Body of pancreas (tissue), 4 donors: ENCODE results near the gene TTLL9. TPM values are rescaled to one million over a fixed set of nuclear protein-coding genes. Genes with fewer than 3 reads are reported as not detected.
A peak's percentile ranks its signal among the peaks of the same experiment; 100 is the strongest.

Experiments
- ATAC-seq: fragments of 150-250 bp; one replicate; pipeline ENCODE4 v1.9.1; 2016
- DNase-seq, 4 donors: peaks; one replicate each; pipeline ENCODE4 v3.0.0-alpha.2; 2019
- H3K27ac ChIP-seq, 4 donors: fragments of 200-600 bp; sonication (generic); 1 replicate in 3 of 4; 2 replicates in 1 of 4; pipeline versions ENCODE4 v1.5.1 to v1.6.1; 2016 to 2019; ENCODE audit warnings: mild to moderate bottlenecking in 1 of 4, mixed read lengths in 1 of 4, moderate library complexity in 1 of 4
- H3K27me3 ChIP-seq, 2 donors: fragments of 200-600 bp; sonication (generic); one replicate each; pipeline ENCODE4 v1.6.0; 2016; ENCODE audit warnings: mild to moderate bottlenecking in 1 of 2
- H3K36me3 ChIP-seq, 2 donors: fragments of 200-600 bp; sonication (generic); replicated peaks in 1 of 2; 2 replicates each; pipeline ENCODE4 v1.5.1; 2016; ENCODE audit warnings: low read depth in 2 of 2; ENCODE audit not compliant: insufficient read depth in 1 of 2
- H3K4me1 ChIP-seq: fragments of 200-600 bp; sonication (generic); one replicate; pipeline ENCODE4 v1.6.0; 2016
- H3K4me3 ChIP-seq, 2 donors: fragments of 200-600 bp; sonication (generic); 1 replicate in 1 of 2; 2 replicates in 1 of 2; pipeline ENCODE4 v1.5.1; 2016 to 2019
- H3K9me3 ChIP-seq, 3 donors: fragments of 200-600 bp; sonication (generic); 1 replicate in 2 of 3; 2 replicates in 1 of 3; pipeline ENCODE4 v1.5.1; 2016
- POLR2A ChIP-seq, 3 donors: fragments of 450-650 bp; IDR thresholded peaks; one replicate each; pipeline ENCODE4 v1.6.1; 2016; ENCODE audit warnings: antibody characterized with exemption in 3 of 3, mild to moderate bottlenecking in 2 of 3
- WGBS, 2 donors: methylation state at CpG; one replicate each; pipeline ENCODE4 v1.1.5; 2017; 5-methylcytosine and 5-hydroxymethylcytosine counted together
- intact Hi-C: fragments of 100-400 bp; cut with DNase I; formaldehyde crosslinking; loops from one replicate; pipeline ENCODE4 v1.15.1; 2023
- total RNA-seq, 2 donors: library from RNA; depleted of rRNA; stranded (reverse); fragments of >200 nt; gene quantifications; one replicate each; pipeline ENCODE4 v1.1.0, GENCODE V29; 2016
- TF ChIP-seq, protein P1 (sequence below), 7 experiments: fragments of 450-650 bp in 4 of 7; fragments of 200-600 bp in 3 of 7; sonication (generic) in 3 of 7; IDR thresholded peaks; one replicate each; pipeline ENCODE4 v1.5.1; 2016 to 2019; ENCODE audit warnings: antibody characterized with exemption in 7 of 7

TTLL9 gene
- total RNA-seq, 2 donors from 2014 or later: 0.52 to 0.99 TPM

DNA sequence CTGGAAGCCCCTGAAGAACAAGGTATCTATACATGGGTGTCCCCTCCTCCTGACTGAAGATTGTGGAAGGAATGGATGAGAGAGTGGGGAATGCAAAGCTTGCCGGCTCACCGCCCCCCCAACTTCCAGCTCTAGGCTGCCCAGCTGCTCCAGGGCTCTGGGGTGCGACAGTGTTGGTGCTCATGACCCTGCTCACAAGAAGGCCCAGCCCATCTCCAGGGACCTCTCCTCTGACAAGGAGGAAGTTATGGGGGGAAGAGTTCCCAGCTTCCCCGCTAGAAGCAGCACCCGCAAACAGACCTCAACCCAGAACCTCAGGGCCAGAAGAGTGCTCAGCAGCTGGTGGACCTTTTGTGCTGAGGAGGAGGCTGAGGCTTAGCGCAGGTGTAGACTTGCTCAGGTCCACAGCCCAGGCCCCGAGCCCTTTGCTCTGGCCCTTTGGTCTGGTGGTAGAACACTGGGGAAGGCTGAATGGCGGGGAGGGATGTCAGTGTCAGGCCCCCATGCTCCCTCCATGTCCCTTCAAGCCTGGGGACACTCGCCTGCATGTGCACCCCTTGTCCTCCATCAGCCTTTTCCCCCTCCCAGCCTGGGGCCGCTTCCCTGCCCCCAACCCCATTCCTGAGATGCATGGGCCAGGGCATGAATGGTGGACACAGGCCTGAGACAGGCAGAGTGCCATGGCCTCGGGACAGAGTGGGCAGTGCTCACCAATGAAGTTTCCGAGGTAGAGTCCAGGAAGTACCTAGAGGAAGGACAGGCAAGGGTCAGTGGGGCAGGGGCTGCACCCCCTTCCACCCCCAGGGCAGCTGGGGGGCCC, 1.4 kb upstream of the TTLL9 start:
- H3K4me3 ChIP-seq: no peak overlapping the region
- no peaks in the 10 kb centered on the region for H3K27me3 ChIP-seq
- no peak overlapping the region for H3K27ac ChIP-seq
- no peak for DNase-seq
- TF ChIP-seq POLR2A (IDR thresholded peaks at IDR 0.05): no peak
- TF ChIP-seq, protein P1, sequence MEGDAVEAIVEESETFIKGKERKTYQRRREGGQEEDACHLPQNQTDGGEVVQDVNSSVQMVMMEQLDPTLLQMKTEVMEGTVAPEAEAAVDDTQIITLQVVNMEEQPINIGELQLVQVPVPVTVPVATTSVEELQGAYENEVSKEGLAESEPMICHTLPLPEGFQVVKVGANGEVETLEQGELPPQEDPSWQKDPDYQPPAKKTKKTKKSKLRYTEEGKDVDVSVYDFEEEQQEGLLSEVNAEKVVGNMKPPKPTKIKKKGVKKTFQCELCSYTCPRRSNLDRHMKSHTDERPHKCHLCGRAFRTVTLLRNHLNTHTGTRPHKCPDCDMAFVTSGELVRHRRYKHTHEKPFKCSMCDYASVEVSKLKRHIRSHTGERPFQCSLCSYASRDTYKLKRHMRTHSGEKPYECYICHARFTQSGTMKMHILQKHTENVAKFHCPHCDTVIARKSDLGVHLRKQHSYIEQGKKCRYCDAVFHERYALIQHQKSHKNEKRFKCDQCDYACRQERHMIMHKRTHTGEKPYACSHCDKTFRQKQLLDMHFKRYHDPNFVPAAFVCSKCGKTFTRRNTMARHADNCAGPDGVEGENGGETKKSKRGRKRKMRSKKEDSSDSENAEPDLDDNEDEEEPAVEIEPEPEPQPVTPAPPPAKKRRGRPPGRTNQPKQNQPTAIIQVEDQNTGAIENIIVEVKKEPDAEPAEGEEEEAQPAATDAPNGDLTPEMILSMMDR (IDR thresholded peaks at IDR 0.05): no peak
- H3K36me3 ChIP-seq: no peaks in the 10 kb centered on the region
- 69 to 83% methylated on average over 6 to 12 of the region's 12 CpGs for WGBS, 2 donors
- H3K4me1 ChIP-seq: peaks cover 16% of the 10 kb centered on the region
- no peaks in the 10 kb centered on the region for H3K9me3 ChIP-seq
- intact Hi-C loops: no loop called here
- ATAC-seq: no peak

DNA sequence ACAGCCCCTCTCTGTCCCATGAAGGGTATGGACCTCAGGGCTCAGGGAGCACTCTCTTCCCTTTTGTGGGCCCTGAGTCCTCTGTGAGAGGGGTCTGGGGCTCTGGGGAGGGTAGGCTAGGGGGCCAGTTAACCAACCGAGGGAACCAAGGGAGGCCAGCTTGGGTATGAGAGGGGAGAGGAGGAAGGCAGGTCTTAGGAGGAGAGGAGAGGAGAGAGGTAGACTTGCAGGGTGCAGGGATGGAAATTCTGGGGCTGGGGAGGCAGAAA, 827 bp upstream of the TTLL9 start:
- intact Hi-C loops: no loop called here
- no peak for ATAC-seq
- TF ChIP-seq POLR2A (IDR thresholded peaks at IDR 0.05): no peak

GRCh38 chr20:31870726-31871617, 538 bp downstream of the TTLL9 start:
- 7 to 12% methylated on average over 12 to 24 of the region's 24 CpGs for WGBS, 2 donors
- Histone ChIP-seq H3K9me3 (no peaks in the 10 kb centered on the region), H3K27ac (peak overlapping the region in 3 of 4 donors; percentile 46 to 54 (median 52)), H3K36me3 (no peaks in the 10 kb centered on the region), H3K27me3 (no peaks in the 10 kb centered on the region), H3K4me3 (peak overlapping the region; percentile 15 to 51), H3K4me1 (peaks cover 16% of the 10 kb centered on the region)
- TF ChIP-seq POLR2A (IDR thresholded peaks at IDR 0.05): no peak
- TF ChIP-seq, protein P1 (IDR thresholded peaks at IDR 0.05): no peak
- intact Hi-C loops: no loop called here
- DNase-seq (peak in 3 of 4 donors; percentile 38 to 56 (median 38)), ATAC-seq (peak; percentile 57)

More for the DNA sequence above, 827 bp upstream of the TTLL9 start:
- Histone ChIP-seq H3K27ac (no peak overlapping the region), H3K4me1 (peaks cover 16% of the 10 kb centered on the region), H3K27me3 (no peaks in the 10 kb centered on the region), H3K9me3 (no peaks in the 10 kb centered on the region), H3K36me3 (no peaks in the 10 kb centered on the region), H3K4me3 (no peak overlapping the region)
- no peak for DNase-seq
- WGBS, 2 donors: 10 to 15% methylated on average over 1 of the region's 1 CpG

DNA sequence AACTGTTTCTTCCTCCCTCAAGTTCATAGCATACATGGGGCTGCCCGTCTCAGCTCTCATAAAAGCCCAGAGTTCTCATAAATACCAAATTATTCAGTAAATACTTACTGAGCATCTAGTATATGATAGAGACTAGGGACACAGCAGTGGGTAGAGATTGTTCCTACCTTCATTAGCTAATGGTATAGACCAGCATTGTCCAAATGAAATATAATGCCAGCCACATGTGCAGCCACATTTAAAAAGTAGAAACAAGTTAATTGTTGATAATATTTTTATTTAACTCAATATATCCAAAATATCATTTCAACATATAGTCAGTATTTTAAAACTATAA, 1.2 kb downstream of the TTLL9 start:
- Histone ChIP-seq H3K27ac (no peak overlapping the region), H3K4me1 (peaks cover 16% of the 10 kb centered on the region), H3K36me3 (no peaks in the 10 kb centered on the region), H3K27me3 (no peaks in the 10 kb centered on the region), H3K4me3 (no peak overlapping the region), H3K9me3 (no peaks in the 10 kb centered on the region)
- ATAC-seq (no peak), DNase-seq (no peak)
- intact Hi-C loops: no loop called here
- no peak for TF ChIP-seq POLR2A (IDR thresholded peaks at IDR 0.05)
- TF ChIP-seq, protein P1 (IDR thresholded peaks at IDR 0.05): no peak
- 85 to 100% methylated on average over 1 of the region's 1 CpG for WGBS, 2 donors

DNA sequence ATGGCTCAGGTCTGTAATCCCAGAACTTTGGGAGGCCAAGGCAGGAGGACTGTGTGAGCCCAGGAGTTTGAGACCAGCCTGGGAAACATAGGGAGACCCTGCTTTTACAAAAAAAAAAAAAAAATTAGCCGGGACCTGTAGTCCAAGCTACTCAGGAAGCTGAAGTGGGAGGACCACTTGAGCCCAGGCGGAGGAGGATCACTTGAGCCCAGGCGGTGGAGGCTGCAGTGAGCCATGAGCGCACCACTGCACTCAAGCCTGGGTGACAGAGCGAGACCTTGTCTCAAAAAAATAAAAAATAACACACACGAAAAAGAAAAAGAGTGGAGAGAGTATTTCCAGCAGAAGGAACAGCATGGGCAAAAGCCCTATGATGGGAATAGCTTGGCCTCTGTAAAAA, 2.0 kb downstream of the TTLL9 start:
- intact Hi-C loops: no loop called here
- ATAC-seq (no peak), DNase-seq (no peak)
- Histone ChIP-seq H3K4me1 (peaks cover 16% of the 10 kb centered on the region), H3K4me3 (no peak overlapping the region), H3K27me3 (no peaks in the 10 kb centered on the region), H3K27ac (no peak overlapping the region), H3K36me3 (no peaks in the 10 kb centered on the region), H3K9me3 (no peaks in the 10 kb centered on the region)
- WGBS, 2 donors: 82 to 83% methylated on average over 6 of the region's 6 CpGs
- TF ChIP-seq POLR2A (IDR thresholded peaks at IDR 0.05): no peak
- TF ChIP-seq, protein P1 (IDR thresholded peaks at IDR 0.05): no peak
